WTC11 (cell line): ENCODE data around the gene ADPRS. TPM values are rescaled to one million over a fixed set of nuclear protein-coding genes. Genes with fewer than 3 reads are reported as not detected.
A peak's percentile ranks its signal among the peaks of the same experiment; 100 is the strongest.

Experiments
- ATAC-seq: fragments of 200-7000 bp; cut with Tn5 transposase; 2 replicates; pipeline ENCODE4 v1.10.0; 2021; ENCODE audit warnings: mild to moderate bottlenecking, moderate library complexity
- CTCF ChIA-PET: fragments of 300-600 bp; sonication (Branson Sonifier 250); formaldehyde crosslinking; loops from one replicate; lab custom pipeline; 2021; ENCODE audit warnings: antibody characterized with exemption; lab: Charles Lee
- POLR2A ChIA-PET: fragments of 350-600 bp; sonication (Branson Sonifier 250); formaldehyde crosslinking; loops from one replicate; lab custom pipeline; 2021; ENCODE audit warnings: antibody characterized with exemption; lab: Charles Lee
- DNase-seq: peaks from one replicate; pipeline ENCODE4 v3.0.0; 2021; ENCODE audit warnings: low spot score
- H3K27ac Mint-ChIP-seq: 2 replicates; pipeline ENCODE4 v1.8.0; 2021; ENCODE audit warnings: mixed read lengths
- H3K27me3 Mint-ChIP-seq: 2 replicates; pipeline ENCODE4 v1.8.0; 2021; ENCODE audit warnings: low read depth, mild to moderate bottlenecking, moderate library complexity, mixed read lengths
- H3K36me3 Mint-ChIP-seq: 2 replicates; pipeline ENCODE4 v1.8.0; 2021; ENCODE audit warnings: mixed read lengths
- H3K4me1 Mint-ChIP-seq: 2 replicates; pipeline ENCODE4 v1.8.0; 2022; ENCODE audit warnings: mixed read lengths
- H3K4me3 Mint-ChIP-seq: 2 replicates; pipeline ENCODE4 v1.8.0; 2021; ENCODE audit warnings: mild to moderate bottlenecking, moderate library complexity, mixed read lengths
- H3K9me3 Mint-ChIP-seq: 2 replicates; pipeline ENCODE4 v1.8.0; 2021; ENCODE audit warnings: mixed read lengths
- CBFB ChIP-seq: sonication (generic); formaldehyde crosslinking; IDR thresholded peaks from 2 replicates; pipeline ENCODE4 v1.8.1; 2022; ENCODE audit warnings: mild to moderate bottlenecking, low read depth, missing genetic modification reagents
- ELF4 ChIP-seq: sonication (generic); formaldehyde crosslinking; IDR thresholded peaks from 2 replicates; pipeline ENCODE4 v1.8.1; 2022; ENCODE audit warnings: low read depth, mild to moderate bottlenecking, moderate library complexity, missing genetic modification reagents
- ETV6 ChIP-seq: sonication (generic); formaldehyde crosslinking; IDR thresholded peaks from 2 replicates; pipeline ENCODE4 v1.8.1; 2022; ENCODE audit warnings: mild to moderate bottlenecking, missing genetic modification reagents
- HMGA2 ChIP-seq: fragments of 250-450 bp; sonication (Bioruptor Pico); IDR thresholded peaks from 2 replicates; pipeline ENCODE4 v1.4.0; 2021; ENCODE audit warnings: mild to moderate bottlenecking, moderate library complexity
- JAZF1 ChIP-seq: fragments of 250-450 bp; sonication (Bioruptor Pico); IDR thresholded peaks from 2 replicates; pipeline ENCODE4 v1.9.0; 2021; ENCODE audit warnings: moderate library complexity, mild to moderate bottlenecking, inconsistent platforms
- NR1H2 ChIP-seq: sonication (generic); formaldehyde crosslinking; IDR thresholded peaks from 2 replicates; pipeline ENCODE4 v1.9.0; 2021; ENCODE audit warnings: mild to moderate bottlenecking, moderate library complexity, missing genetic modification reagents
- NR2C2 ChIP-seq: sonication (generic); formaldehyde crosslinking; IDR thresholded peaks from 2 replicates; pipeline ENCODE4 v1.8.0; 2022; ENCODE audit warnings: mild to moderate bottlenecking, missing genetic modification reagents
- PRRX2 ChIP-seq: fragments of 250-450 bp; sonication (Bioruptor Pico); IDR thresholded peaks from 2 replicates; pipeline ENCODE4 v1.8.0; 2021; ENCODE audit warnings: mild to moderate bottlenecking
- SOX15 ChIP-seq: fragments of 250-450 bp; sonication (Bioruptor Pico); IDR thresholded peaks from 2 replicates; pipeline ENCODE4 v1.9.0; 2021; ENCODE audit warnings: mild to moderate bottlenecking
- SP1 ChIP-seq: sonication (generic); formaldehyde crosslinking; conservative IDR thresholded peaks from 2 replicates; pipeline ENCODE4 v1.8.1; 2022; ENCODE audit warnings: missing genetic modification reagents
- TP53 ChIP-seq: sonication (generic); formaldehyde crosslinking; IDR thresholded peaks from 2 replicates; pipeline ENCODE4 v1.8.1; 2023; ENCODE audit warnings: mild to moderate bottlenecking, missing genetic modification reagents
- ZNF263 ChIP-seq: sonication (generic); formaldehyde crosslinking; IDR thresholded peaks from 2 replicates; pipeline ENCODE4 v1.8.1; 2022; ENCODE audit warnings: low read depth, mild to moderate bottlenecking, moderate library complexity, missing genetic modification reagents
- ZNF281 ChIP-seq: sonication (generic); formaldehyde crosslinking; IDR thresholded peaks from 2 replicates; pipeline ENCODE4 v1.8.0; 2023; ENCODE audit warnings: mild to moderate bottlenecking, missing genetic modification reagents
- ZNF425 ChIP-seq: fragments of 250-450 bp; sonication (Bioruptor Pico); conservative IDR thresholded peaks from 2 replicates; pipeline ENCODE4 v1.9.0; 2021; ENCODE audit warnings: mild to moderate bottlenecking
- total RNA-seq: library from RNA; stranded (reverse); gene quantifications from 3 replicates; pipeline ENCODE4 v1.2.3, GENCODE V29; 2021
- TF ChIP-seq, protein P1 (sequence below): sonication (generic); formaldehyde crosslinking; IDR thresholded peaks from 2 replicates; pipeline ENCODE4 v1.8.1; 2022; ENCODE audit warnings: missing genetic modification reagents, borderline replicate concordance
- TF ChIP-seq, protein P2 (sequence below): sonication (generic); formaldehyde crosslinking; IDR thresholded peaks from 2 replicates; pipeline ENCODE4 v1.8.1; 2022; ENCODE audit warnings: mild to moderate bottlenecking, missing genetic modification reagents, moderate library complexity, borderline replicate concordance
- TF ChIP-seq, protein P3 (sequence below): sonication (generic); formaldehyde crosslinking; IDR thresholded peaks from 2 replicates; pipeline ENCODE4 v1.8.0; 2022; ENCODE audit warnings: missing genetic modification reagents

The ADPRS gene
- total RNA-seq, 1 experiment from 2014 or later, result 32.7 TPM

- peak overlapping the region; percentile 91 for H3K4me3 Mint-ChIP-seq
- H3K9me3 Mint-ChIP-seq, result no peaks in the 10 kb centered on the region
- TF ChIP-seq ELF4 (CRISPR knock-in tag) (no peak), JAZF1 (CRISPR knock-in tag) (no peak), ZNF425 (CRISPR knock-in tag) (no peak), SOX15 (CRISPR knock-in tag) (no peak), PRRX2 (no peak), ZNF281 (no peak), NR1H2 (CRISPR knock-in tag) (no peak), TP53 (CRISPR knock-in tag) (no peak), ZNF263 (no peak), HMGA2 (CRISPR knock-in tag) (no peak), NR2C2 (CRISPR knock-in tag) (no peak), CBFB (CRISPR knock-in tag) (no peak), ETV6 (no peak), SP1 (CRISPR knock-in tag) (no peak)
- TF ChIP-seq, protein P1, sequence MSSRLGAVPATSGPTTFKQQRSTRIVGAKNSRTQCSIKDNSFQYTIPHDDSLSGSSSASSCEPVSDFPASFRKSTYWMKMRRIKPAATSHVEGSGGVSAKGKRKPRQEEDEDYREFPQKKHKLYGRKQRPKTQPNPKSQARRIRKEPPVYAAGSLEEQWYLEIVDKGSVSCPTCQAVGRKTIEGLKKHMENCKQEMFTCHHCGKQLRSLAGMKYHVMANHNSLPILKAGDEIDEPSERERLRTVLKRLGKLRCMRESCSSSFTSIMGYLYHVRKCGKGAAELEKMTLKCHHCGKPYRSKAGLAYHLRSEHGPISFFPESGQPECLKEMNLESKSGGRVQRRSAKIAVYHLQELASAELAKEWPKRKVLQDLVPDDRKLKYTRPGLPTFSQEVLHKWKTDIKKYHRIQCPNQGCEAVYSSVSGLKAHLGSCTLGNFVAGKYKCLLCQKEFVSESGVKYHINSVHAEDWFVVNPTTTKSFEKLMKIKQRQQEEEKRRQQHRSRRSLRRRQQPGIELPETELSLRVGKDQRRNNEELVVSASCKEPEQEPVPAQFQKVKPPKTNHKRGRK, result no peak
- TF ChIP-seq, protein P2, sequence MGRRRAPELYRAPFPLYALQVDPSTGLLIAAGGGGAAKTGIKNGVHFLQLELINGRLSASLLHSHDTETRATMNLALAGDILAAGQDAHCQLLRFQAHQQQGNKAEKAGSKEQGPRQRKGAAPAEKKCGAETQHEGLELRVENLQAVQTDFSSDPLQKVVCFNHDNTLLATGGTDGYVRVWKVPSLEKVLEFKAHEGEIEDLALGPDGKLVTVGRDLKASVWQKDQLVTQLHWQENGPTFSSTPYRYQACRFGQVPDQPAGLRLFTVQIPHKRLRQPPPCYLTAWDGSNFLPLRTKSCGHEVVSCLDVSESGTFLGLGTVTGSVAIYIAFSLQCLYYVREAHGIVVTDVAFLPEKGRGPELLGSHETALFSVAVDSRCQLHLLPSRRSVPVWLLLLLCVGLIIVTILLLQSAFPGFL (CRISPR knock-in tag), result no peak
- TF ChIP-seq, protein P3, sequence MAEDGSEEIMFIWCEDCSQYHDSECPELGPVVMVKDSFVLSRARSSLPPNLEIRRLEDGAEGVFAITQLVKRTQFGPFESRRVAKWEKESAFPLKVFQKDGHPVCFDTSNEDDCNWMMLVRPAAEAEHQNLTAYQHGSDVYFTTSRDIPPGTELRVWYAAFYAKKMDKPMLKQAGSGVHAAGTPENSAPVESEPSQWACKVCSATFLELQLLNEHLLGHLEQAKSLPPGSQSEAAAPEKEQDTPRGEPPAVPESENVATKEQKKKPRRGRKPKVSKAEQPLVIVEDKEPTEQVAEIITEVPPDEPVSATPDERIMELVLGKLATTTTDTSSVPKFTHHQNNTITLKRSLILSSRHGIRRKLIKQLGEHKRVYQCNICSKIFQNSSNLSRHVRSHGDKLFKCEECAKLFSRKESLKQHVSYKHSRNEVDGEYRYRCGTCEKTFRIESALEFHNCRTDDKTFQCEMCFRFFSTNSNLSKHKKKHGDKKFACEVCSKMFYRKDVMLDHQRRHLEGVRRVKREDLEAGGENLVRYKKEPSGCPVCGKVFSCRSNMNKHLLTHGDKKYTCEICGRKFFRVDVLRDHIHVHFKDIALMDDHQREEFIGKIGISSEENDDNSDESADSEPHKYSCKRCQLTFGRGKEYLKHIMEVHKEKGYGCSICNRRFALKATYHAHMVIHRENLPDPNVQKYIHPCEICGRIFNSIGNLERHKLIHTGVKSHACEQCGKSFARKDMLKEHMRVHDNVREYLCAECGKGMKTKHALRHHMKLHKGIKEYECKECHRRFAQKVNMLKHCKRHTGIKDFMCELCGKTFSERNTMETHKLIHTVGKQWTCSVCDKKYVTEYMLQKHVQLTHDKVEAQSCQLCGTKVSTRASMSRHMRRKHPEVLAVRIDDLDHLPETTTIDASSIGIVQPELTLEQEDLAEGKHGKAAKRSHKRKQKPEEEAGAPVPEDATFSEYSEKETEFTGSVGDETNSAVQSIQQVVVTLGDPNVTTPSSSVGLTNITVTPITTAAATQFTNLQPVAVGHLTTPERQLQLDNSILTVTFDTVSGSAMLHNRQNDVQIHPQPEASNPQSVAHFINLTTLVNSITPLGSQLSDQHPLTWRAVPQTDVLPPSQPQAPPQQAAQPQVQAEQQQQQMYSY, result no peak
- ChIA-PET POLR2A (no interaction called here), CTCF (interaction anchor here (0.8 kb wide), 1 partner anchor 29 kb away, joined by 3 read pairs; no protein-coding TSS in a partner anchor)
- peaks cover 26% of the 10 kb centered on the region for H3K36me3 Mint-ChIP-seq
- peaks cover 2% of the 10 kb centered on the region for H3K27me3 Mint-ChIP-seq
- H3K4me1 Mint-ChIP-seq, result peaks cover 13% of the 10 kb centered on the region
- peak overlapping the region; percentile 92 for H3K27ac Mint-ChIP-seq
- DNase-seq, result peak; percentile 27
- ATAC-seq, result peak; percentile 10
Observed at GRCh38 chr1:36089393-36090121, 865 bp downstream of the ADPRS start.
